SH-SY5Y (cell line): Measurements from ENCODE around the gene SLC7A6OS.

ENCODE experiments used
- GATA2 ChIP-seq: IDR thresholded peaks from 2 replicates; pipeline ENCODE4 v1.6.1; 2011; ENCODE audit warnings: mild to moderate bottlenecking, low read depth, low read length
- GATA3 ChIP-seq: IDR thresholded peaks from 2 replicates; pipeline ENCODE4 v1.6.1; 2011; ENCODE audit warnings: low read depth, mild to moderate bottlenecking, low read length, moderate library complexity

- TF ChIP-seq GATA2 (no peak), GATA3 (no peak)
Measured at GRCh38 chr16:68356249-68356918, 45.6 kb upstream of the SLC7A6OS start.
